Astrocyte of the cerebellum (primary cell): ENCODE results near the gene CR1L.

ENCODE experiments used
- DNase-seq: peaks from one replicate; pipeline ENCODE4 v3.0.0-alpha.2; 2011; ENCODE audit warnings: low read depth
- H3K4me3 ChIP-seq: 2 replicates; pipeline ENCODE4 v1.5.1; 2011; ENCODE audit warnings: mild to moderate bottlenecking, low read depth, low read length, moderate library complexity
- in situ Hi-C: cut with HindIII; loops from 2 replicates; pipeline ENCODE4 v1.10.0; 2017; ENCODE audit warnings: low sequenced_read_pairs
- TF ChIP-seq, protein P1 (sequence below): IDR thresholded peaks from 2 replicates; pipeline ENCODE4 v1.5.1; 2012; ENCODE audit warnings: low read length, low read depth, moderate library complexity, mild to moderate bottlenecking; ENCODE audit errors: missing control alignments

The CR1L gene

GRCh38 chr1:207648334-207649209 is 3.6 kb downstream of the CR1L start:
- DNase-seq: no peak
- TF ChIP-seq, protein P1, sequence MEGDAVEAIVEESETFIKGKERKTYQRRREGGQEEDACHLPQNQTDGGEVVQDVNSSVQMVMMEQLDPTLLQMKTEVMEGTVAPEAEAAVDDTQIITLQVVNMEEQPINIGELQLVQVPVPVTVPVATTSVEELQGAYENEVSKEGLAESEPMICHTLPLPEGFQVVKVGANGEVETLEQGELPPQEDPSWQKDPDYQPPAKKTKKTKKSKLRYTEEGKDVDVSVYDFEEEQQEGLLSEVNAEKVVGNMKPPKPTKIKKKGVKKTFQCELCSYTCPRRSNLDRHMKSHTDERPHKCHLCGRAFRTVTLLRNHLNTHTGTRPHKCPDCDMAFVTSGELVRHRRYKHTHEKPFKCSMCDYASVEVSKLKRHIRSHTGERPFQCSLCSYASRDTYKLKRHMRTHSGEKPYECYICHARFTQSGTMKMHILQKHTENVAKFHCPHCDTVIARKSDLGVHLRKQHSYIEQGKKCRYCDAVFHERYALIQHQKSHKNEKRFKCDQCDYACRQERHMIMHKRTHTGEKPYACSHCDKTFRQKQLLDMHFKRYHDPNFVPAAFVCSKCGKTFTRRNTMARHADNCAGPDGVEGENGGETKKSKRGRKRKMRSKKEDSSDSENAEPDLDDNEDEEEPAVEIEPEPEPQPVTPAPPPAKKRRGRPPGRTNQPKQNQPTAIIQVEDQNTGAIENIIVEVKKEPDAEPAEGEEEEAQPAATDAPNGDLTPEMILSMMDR: no peak
- in situ Hi-C loops: no loop called here
- H3K4me3 ChIP-seq: no peak overlapping the region

- no peak overlapping the region for H3K4me3 ChIP-seq
- TF ChIP-seq, protein P1: no peak
- in situ Hi-C loops: no loop called here
- no peak for DNase-seq
Measured at GRCh38 chr1:207649210-207649753, 4.3 kb downstream of the CR1L start.

DNA sequence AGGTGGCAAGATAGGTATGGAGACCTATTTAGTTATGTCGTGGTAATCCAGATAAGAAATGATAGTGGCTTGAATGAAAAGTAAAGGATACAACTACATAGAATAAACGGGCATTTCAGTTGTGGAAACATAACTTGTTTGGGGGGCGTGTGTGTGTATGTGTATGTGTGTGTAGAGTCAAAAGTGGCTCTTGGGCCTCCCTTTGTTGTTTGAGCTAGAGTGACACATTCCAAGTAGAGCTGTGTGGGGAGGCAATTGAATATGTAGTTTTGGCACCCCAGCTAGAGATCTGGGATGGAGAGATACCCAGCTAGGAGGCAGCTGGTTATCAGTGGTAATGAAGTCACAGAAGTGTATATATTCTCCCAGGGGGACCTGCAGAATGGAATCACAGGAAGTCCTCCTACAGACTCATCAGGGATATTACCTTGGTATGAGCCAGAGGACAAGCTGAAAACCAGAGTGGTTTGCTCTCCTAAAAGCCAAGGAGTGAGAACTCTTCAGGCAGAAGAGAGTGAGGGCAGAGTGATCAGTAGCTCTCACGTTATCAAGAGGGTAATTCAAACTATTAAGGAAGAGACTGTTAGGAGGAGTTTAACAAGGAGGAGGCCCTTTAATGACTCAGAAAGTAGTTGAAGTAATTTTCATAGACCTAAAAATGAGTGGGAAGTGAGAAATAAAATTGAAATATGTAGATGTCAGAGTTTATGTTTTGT is 5.1 kb downstream of the CR1L start:
- no peak for DNase-seq
- H3K4me3 ChIP-seq: no peak overlapping the region
- TF ChIP-seq, protein P1: no peak
- in situ Hi-C loops: no loop called here

DNA sequence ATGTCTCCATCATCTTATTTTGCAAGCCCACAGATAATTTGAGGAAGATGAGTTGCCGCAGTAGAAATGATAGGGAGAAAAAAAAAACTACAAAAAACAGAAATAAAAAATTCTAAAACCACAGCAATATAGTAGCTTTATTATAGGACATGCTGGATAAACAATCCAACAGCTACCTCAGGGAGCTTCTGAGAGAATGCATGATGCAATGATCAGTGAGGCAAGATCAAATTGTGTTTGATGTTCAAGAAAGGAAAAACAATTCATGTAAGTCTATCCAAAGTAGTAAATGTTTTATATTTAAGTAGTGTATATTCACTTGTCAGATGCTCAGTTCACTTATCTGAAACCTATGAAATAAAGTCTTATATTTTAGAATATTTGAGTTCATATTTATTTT is 6.7 kb downstream of the CR1L start:
- H3K4me3 ChIP-seq: no peak overlapping the region
- no peak for DNase-seq
- TF ChIP-seq, protein P1: no peak
- in situ Hi-C loops: no loop called here

DNA sequence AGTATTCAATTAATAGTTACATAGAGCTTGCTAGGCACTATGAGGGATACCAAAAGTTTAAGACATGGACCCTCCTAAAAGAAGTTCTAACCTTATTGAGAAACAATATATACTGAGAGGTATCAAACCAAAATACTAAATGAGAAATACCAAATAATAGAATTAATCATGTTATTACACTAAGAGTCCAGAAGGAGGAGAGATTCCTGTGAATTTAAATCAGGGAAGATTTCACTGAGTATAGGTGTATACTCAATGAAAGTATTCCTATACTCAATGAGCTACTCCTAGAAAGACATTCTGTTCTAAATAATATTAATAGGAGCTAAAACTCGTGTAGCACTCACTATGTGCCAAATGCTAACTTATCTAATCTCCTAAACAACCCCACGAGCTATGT is 9.4 kb downstream of the CR1L start:
- in situ Hi-C loops: no loop called here
- H3K4me3 ChIP-seq: no peak overlapping the region
- TF ChIP-seq, protein P1: no peak
- DNase-seq: no peak

- H3K4me3 ChIP-seq: no peak overlapping the region
- in situ Hi-C loops: no loop called here
- DNase-seq: no peak
- TF ChIP-seq, protein P1: no peak
Measured at GRCh38 chr1:207658408-207658807, 13.5 kb downstream of the CR1L start.
